HL-60/S4 treated with retinoic acid at 250 ng/mL for 4 days and 3 days (cell line): Measurements from ENCODE around the gene CCNA1.

ENCODE experiments used
- in situ Hi-C: fragments of 300-500 bp; cut with MboI; formaldehyde crosslinking; loops from 2 replicates; pipeline ENCODE4 v1.7.0; 2022; ENCODE audit warnings: low sequenced_read_pairs

CCNA1 gene

GRCh38 chr13:36453516-36453915 is 21.2 kb downstream of the CCNA1 start:
- in situ Hi-C loops: no loop called here

- in situ Hi-C loops: no loop called here
Measured at GRCh38 chr13:36454121-36454520, 21.8 kb downstream of the CCNA1 start.

- in situ Hi-C loops: no loop called here
Measured at GRCh38 chr13:36454987-36455386, 22.7 kb downstream of the CCNA1 start.

- in situ Hi-C loops: no loop called here
Measured at GRCh38 chr13:36456577-36456976, 24.3 kb downstream of the CCNA1 start.

GRCh38 chr13:36461506-36461905 is 29.2 kb downstream of the CCNA1 start:
- in situ Hi-C loops: no loop called here

GRCh38 chr13:36475468-36475867 is 43.2 kb downstream of the CCNA1 start:
- in situ Hi-C loops: no loop called here

- in situ Hi-C loops: no loop called here
Measured at GRCh38 chr13:36476661-36477060, 44.4 kb downstream of the CCNA1 start.

- in situ Hi-C loops: no loop called here
Measured at GRCh38 chr13:36480726-36481427, 48.6 kb downstream of the CCNA1 start.

- in situ Hi-C loops: no loop called here
Measured at GRCh38 chr13:36490055-36490454, 57.8 kb downstream of the CCNA1 start.
